Measurements from ENCODE around the gene FAM174C.

Gene FAM174C

GRCh38 chr19:1241417-1242095 is 33.8 kb upstream of the FAM174C start, which contains the start of gene ATP5F1D (continued):
- TF ChIP-seq PBX3 (CRISPR knock-in tag; IDR thresholded peaks at IDR 0.05) (peak; percentile 81; the same call in 1 of the 2 replicates), ZNF600 (tag by site-specific recombination; IDR thresholded peaks at IDR 0.05) (peak; percentile 80; the same call in 1 of the 2 replicates), ZNF548 (tag by site-specific recombination; IDR thresholded peaks at IDR 0.05) (no peak), ZNF76 (tag by site-specific recombination; IDR thresholded peaks at IDR 0.05; ENCODE audit: borderline replicate concordance, low read depth) (peak; percentile 99), ZIC2 (tag by site-specific recombination; IDR thresholded peaks at IDR 0.05) (peak; percentile 84), SCRT1 (tag by site-specific recombination; IDR thresholded peaks at IDR 0.05; ENCODE audit: borderline replicate concordance) (no peak), ZNF747 (tag by site-specific recombination; IDR thresholded peaks at IDR 0.05) (no peak), GFI1B (tag by site-specific recombination; IDR thresholded peaks at IDR 0.05) (no peak), FEZF1 (tag by site-specific recombination; IDR thresholded peaks at IDR 0.05) (no peak), YY2 (tag by site-specific recombination; IDR thresholded peaks at IDR 0.05) (no peak), KLF1 (tag by site-specific recombination; IDR thresholded peaks at IDR 0.05) (0 out of 2 replicates have a peak, but pooled peaks have one; percentile 23), ZNF423 (tag by site-specific recombination; IDR thresholded peaks at IDR 0.05) (no peak), PATZ1 (tag by site-specific recombination; IDR thresholded peaks at IDR 0.05) (peak; percentile 74), ZNF335 (tag by site-specific recombination; conservative IDR thresholded peaks at IDR 0.05) (peak; percentile 85), SP3 (tag by site-specific recombination; IDR thresholded peaks at IDR 0.05) (peak; percentile 88), ZNF132 (tag by site-specific recombination; IDR thresholded peaks at IDR 0.05; ENCODE audit: borderline replicate concordance) (no peak), ZNF148 (tag by site-specific recombination; IDR thresholded peaks at IDR 0.05; ENCODE audit: borderline replicate concordance) (no peak), ZNF555 (tag by site-specific recombination; conservative IDR thresholded peaks at IDR 0.05) (no peak), ZFP37 (tag by site-specific recombination; IDR thresholded peaks at IDR 0.05) (no peak), ZNF530 (tag by site-specific recombination; IDR thresholded peaks at IDR 0.05; ENCODE audit: low read depth) (no peak), ATF2 (tag by site-specific recombination; IDR thresholded peaks at IDR 0.05; ENCODE audit: low read depth) (no peak), KLF17 (tag by site-specific recombination; IDR thresholded peaks at IDR 0.05) (peak; percentile 66), GLIS2 (tag by site-specific recombination; IDR thresholded peaks at IDR 0.05) (peak; percentile 84), SP2 (tag by site-specific recombination; IDR thresholded peaks at IDR 0.05) (peak; percentile 65), ZNF621 (tag by site-specific recombination; IDR thresholded peaks at IDR 0.05) (no peak), ZNF596 (tag by site-specific recombination; IDR thresholded peaks at IDR 0.05) (no peak), ZNF140 (tag by site-specific recombination; IDR thresholded peaks at IDR 0.05) (no peak), YY1 (tag by site-specific recombination; IDR thresholded peaks at IDR 0.05) (peak; percentile 55; the same call in 1 of the 2 replicates), ZNF416 (tag by site-specific recombination; IDR thresholded peaks at IDR 0.05) (no peak), SCRT2 (tag by site-specific recombination; IDR thresholded peaks at IDR 0.05) (no peak), ZNF561 (tag by site-specific recombination; IDR thresholded peaks at IDR 0.05; ENCODE audit: borderline replicate concordance) (no peak), PRDM1 (tag by site-specific recombination; IDR thresholded peaks at IDR 0.05) (peak; percentile 63), ZNF791 (tag by site-specific recombination; IDR thresholded peaks at IDR 0.05) (no peak), OVOL3 (tag by site-specific recombination; IDR thresholded peaks at IDR 0.05) (no peak), TRIM28 (IDR thresholded peaks at IDR 0.05; ENCODE audit: borderline replicate concordance, low read length) (no peak)
